ENCODE results near the gene SLC25A48. TPM values are rescaled to one million over a fixed set of nuclear protein-coding genes. Genes with fewer than 3 reads are reported as not detected.

Gene SLC25A48, protein sequence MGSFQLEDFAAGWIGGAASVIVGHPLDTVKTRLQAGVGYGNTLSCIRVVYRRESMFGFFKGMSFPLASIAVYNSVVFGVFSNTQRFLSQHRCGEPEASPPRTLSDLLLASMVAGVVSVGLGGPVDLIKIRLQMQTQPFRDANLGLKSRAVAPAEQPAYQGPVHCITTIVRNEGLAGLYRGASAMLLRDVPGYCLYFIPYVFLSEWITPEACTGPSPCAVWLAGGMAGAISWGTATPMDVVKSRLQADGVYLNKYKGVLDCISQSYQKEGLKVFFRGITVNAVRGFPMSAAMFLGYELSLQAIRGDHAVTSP
- 0.34 and 0.69 TPM in 2 replicates for total RNA-seq
- long read RNA-seq, partial matches to known transcripts = 0 of 2 reads
- long read RNA-seq, other reads (novel, unspliced or antisense) = 2 of 2 reads

DNA sequence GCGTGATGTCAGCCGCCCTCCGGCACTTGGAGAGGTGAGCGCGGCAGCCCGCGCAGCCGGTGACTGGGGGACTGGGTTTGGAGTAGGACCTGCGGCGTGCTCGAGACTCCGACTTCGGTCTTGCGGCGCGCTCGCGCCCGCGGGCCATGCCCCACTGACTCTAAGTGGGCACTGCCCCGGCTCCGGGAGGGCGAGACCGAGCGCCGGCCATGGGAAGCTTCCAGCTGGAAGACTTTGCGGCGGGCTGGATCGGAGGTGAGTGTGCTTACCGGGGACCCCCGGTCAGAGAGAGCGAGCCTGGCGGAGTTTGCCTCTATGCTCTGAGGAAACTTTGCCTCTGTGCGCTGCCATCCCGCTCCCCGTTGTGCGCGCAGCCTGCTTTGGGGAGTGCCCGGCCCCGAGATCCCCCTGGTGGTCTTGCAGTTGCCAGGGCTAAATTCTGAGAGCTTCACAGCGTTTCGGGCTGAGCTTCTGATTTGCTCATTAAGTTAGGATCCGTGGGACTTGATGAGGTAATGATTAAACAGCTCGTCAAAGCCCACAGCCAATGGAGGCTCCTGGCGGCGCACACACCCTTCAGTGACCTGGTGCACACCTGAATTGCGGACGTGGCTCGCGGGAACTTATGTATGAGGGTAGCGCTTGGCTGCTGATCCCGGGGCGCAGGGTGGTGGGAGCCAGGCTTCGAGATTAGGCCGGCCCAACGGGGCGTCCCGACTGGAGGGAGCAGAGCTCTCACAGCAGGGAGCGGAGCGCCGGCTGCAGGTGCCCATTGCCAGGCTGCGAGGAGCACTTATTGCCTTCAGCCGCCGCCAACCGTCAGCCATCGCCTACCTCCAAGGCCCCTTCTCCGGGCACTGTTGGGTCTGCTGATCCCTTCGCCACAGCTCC, at the start of gene SLC25A48:
Gene SLC25A48 (plus strand): TSS at position 25 of the 891 bp plus-strand sequence. CDS start 185 bp downstream, at position 210.
- Mint-ChIP-seq H3K4me1 (ENCODE audit: low read depth) (no peaks in the 10 kb centered on the region), H3K36me3 (ENCODE audit: insufficient read depth) (no peaks in the 10 kb centered on the region), H3K27ac (peak within 1 kb of the TSS; percentile 80), H3K27me3 (peaks cover 70% of the 10 kb centered on the region), H3K4me3 (ENCODE audit: low read depth) (peak within 1 kb of the TSS; percentile 77), H3K9me3 (ENCODE audit: low read depth) (peaks cover 8% of the 10 kb centered on the region)
- peak; percentile 76 for DNase-seq (ENCODE audit: low spot score, unreplicated experiment)
- TF ChIP-seq, protein P1, sequence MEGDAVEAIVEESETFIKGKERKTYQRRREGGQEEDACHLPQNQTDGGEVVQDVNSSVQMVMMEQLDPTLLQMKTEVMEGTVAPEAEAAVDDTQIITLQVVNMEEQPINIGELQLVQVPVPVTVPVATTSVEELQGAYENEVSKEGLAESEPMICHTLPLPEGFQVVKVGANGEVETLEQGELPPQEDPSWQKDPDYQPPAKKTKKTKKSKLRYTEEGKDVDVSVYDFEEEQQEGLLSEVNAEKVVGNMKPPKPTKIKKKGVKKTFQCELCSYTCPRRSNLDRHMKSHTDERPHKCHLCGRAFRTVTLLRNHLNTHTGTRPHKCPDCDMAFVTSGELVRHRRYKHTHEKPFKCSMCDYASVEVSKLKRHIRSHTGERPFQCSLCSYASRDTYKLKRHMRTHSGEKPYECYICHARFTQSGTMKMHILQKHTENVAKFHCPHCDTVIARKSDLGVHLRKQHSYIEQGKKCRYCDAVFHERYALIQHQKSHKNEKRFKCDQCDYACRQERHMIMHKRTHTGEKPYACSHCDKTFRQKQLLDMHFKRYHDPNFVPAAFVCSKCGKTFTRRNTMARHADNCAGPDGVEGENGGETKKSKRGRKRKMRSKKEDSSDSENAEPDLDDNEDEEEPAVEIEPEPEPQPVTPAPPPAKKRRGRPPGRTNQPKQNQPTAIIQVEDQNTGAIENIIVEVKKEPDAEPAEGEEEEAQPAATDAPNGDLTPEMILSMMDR (IDR thresholded peaks at IDR 0.05; ENCODE audit: unreplicated experiment) = peak; percentile 79

DNA sequence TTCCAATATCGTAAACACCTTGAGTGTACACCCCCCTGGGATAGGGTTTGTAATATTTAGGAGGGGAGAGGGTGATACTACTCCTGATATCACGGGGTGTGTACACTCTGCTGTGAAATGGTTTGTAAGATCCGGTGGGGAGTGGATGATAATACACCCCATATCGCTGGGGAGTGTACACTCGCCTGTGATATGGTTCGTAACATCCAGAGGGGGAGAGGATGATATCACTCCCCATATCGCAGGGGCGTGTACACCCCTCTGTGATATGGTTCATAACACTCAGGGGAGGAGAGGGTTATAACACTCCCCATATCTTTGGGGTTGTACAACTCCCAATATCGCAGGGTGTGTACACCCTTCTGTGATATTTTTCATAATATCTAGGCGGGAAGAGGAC, 33.8 kb upstream of the SLC25A48 start:
- DNase-seq (ENCODE audit: low spot score, unreplicated experiment) = no peak
- Mint-ChIP-seq H3K4me1 (ENCODE audit: low read depth) (no peaks in the 10 kb centered on the region), H3K4me3 (ENCODE audit: low read depth) (no peak overlapping the region), H3K27ac (no peak overlapping the region), H3K9me3 (ENCODE audit: low read depth) (no peaks in the 10 kb centered on the region), H3K27me3 (peaks cover 43% of the 10 kb centered on the region), H3K36me3 (ENCODE audit: insufficient read depth) (no peaks in the 10 kb centered on the region)
- TF ChIP-seq, protein P1 (IDR thresholded peaks at IDR 0.05; ENCODE audit: unreplicated experiment) = no peak

DNA sequence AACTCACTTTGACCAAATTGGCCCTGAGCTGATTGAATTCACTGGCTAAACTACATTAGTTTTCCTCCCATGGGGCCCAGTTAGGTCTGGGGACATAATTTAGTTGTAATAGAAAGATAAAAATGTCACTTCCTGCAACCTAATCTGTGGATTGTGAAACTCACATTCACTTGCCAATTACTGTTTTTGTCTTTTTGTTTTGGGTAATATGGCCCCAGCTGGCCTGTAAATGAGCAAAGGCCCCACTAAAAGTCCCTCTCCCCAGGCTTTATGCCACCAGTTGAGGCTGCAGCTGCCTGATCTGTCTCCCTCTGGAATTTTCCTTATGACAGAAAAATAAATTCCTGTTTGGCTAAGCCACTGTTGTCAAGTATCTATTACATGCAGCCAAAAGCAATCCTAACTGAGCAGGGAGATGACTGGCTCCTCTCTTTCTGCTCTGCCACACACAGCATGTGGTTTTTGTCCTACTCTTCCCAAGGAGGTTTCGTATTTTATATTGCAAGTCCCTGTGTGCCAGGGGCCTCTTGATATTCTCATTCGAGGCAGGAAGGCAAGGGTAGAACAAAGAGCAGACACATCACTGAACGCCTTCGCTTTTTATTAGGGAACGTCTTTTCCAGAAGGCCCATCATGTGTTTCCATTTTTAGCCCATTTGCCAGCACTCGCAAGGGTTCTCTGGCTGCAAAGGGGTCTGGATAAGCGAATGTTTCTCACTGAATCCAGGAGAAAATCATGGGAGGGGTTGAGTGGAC, 24.1 kb upstream of the SLC25A48 start:
- TF ChIP-seq, protein P1 (IDR thresholded peaks at IDR 0.05; ENCODE audit: unreplicated experiment) = no peak
- Mint-ChIP-seq H3K36me3 (ENCODE audit: insufficient read depth) (no peaks in the 10 kb centered on the region), H3K4me3 (ENCODE audit: low read depth) (no peak overlapping the region), H3K27me3 (peaks cover 10% of the 10 kb centered on the region), H3K27ac (no peak overlapping the region), H3K4me1 (ENCODE audit: low read depth) (no peaks in the 10 kb centered on the region), H3K9me3 (ENCODE audit: low read depth) (no peaks in the 10 kb centered on the region)
- no peak for DNase-seq (ENCODE audit: low spot score, unreplicated experiment)

DNA sequence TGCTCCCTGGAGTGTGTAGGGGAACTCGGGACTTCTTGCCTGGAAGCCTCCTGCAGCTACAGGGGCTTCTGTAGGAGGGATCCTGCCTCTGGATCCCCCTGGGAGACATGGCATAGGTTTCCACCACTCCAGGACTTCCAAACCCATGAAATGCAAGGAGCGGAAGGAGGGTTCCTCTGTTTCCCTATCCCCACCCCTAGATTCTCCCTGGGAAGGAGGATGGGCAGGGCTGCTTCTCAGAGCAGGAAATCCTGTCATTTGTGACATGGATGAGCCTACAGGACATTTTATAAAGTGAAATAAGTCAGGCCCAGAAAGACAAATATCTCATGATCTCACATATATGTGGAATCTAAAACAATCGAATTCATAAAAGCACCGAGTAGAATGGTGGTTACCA, 23.5 kb upstream of the SLC25A48 start:
- Mint-ChIP-seq H3K36me3 (ENCODE audit: insufficient read depth) (no peaks in the 10 kb centered on the region), H3K4me3 (ENCODE audit: low read depth) (no peak overlapping the region), H3K27me3 (peaks cover 10% of the 10 kb centered on the region), H3K9me3 (ENCODE audit: low read depth) (no peaks in the 10 kb centered on the region), H3K27ac (no peak overlapping the region), H3K4me1 (ENCODE audit: low read depth) (no peaks in the 10 kb centered on the region)
- TF ChIP-seq, protein P1 (IDR thresholded peaks at IDR 0.05; ENCODE audit: unreplicated experiment) = no peak
- no peak for DNase-seq (ENCODE audit: low spot score, unreplicated experiment)

DNA sequence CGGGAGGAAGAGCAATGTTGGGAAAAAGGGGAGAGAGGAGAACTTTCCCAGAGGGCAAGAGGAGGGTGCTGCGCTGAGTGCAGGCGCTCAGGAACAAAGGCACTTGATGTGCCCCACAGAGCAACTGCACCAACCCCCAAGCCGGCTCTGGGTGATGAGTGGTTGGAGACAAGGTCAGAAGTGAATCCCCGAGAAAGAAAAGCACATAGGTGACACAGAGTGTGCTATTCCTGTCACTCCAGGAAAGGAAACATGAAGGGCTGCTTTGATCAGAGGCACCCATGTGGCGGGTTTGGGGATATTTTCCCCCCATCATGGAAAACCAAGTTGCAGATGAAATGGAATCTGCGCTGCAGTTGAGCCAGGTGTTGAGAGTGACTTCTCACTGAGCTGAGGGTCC, 20.7 kb upstream of the SLC25A48 start:
- H3K27ac Mint-ChIP-seq = no peak overlapping the region
- H3K36me3 Mint-ChIP-seq (ENCODE audit: insufficient read depth) = no peaks in the 10 kb centered on the region
- peaks cover 15% of the 10 kb centered on the region for H3K27me3 Mint-ChIP-seq
- no peak for DNase-seq (ENCODE audit: low spot score, unreplicated experiment)
- H3K4me1 Mint-ChIP-seq (ENCODE audit: low read depth) = no peaks in the 10 kb centered on the region
- no peaks in the 10 kb centered on the region for H3K9me3 Mint-ChIP-seq (ENCODE audit: low read depth)
- no peak overlapping the region for H3K4me3 Mint-ChIP-seq (ENCODE audit: low read depth)
- TF ChIP-seq, protein P1 (IDR thresholded peaks at IDR 0.05; ENCODE audit: unreplicated experiment) = no peak
